Liver (tissue), 9 donors: Measurements from ENCODE around the gene NAMPT. TPM values are rescaled to one million over a fixed set of nuclear protein-coding genes. Genes with fewer than 3 reads are reported as not detected.
A peak's percentile ranks its signal among the peaks of the same experiment; 100 is the strongest.

Experiments
- DNase-seq: peaks from one replicate; pipeline ENCODE4 v3.0.0-alpha.2; 2017; ENCODE audit warnings: low spot score
- H3K27ac ChIP-seq, 2 donors: one replicate each; pipeline ENCODE4 v1.7.0; 2013; ENCODE audit warnings: inconsistent platforms in 2 of 2, low read length in 2 of 2, control low read depth in 1 of 2, low read depth in 1 of 2, mild to moderate bottlenecking in 1 of 2
- H3K27me3 ChIP-seq, 4 donors: one replicate each; pipeline versions ENCODE4 v1.6.1 to v1.7.0; 2013; ENCODE audit warnings: low read length in 3 of 4, inconsistent platforms in 1 of 4, mild to moderate bottlenecking in 1 of 4, moderate library complexity in 1 of 4; ENCODE audit not compliant: control insufficient read depth in 4 of 4, insufficient read depth in 4 of 4
- H3K36me3 ChIP-seq, 4 donors: one replicate each; pipeline versions ENCODE4 v1.6.1 to v1.7.0; 2013; ENCODE audit warnings: low read length in 3 of 4, mild to moderate bottlenecking in 3 of 4, low read depth in 1 of 4, moderate library complexity in 1 of 4; ENCODE audit not compliant: control insufficient read depth in 4 of 4, insufficient read depth in 3 of 4
- H3K4me1 ChIP-seq, 4 donors: one replicate each; pipeline versions ENCODE4 v1.6.1 to v1.7.0; 2013; ENCODE audit warnings: low read length in 3 of 4, mild to moderate bottlenecking in 3 of 4, moderate library complexity in 1 of 4; ENCODE audit not compliant: control insufficient read depth in 4 of 4, insufficient read depth in 4 of 4
- H3K4me3 ChIP-seq, 3 donors: one replicate each; pipeline versions ENCODE4 v1.6.1 to v1.7.0; 2013; ENCODE audit warnings: low read length in 3 of 3, control low read depth in 1 of 3, low read depth in 1 of 3, mild to moderate bottlenecking in 1 of 3
- H3K9ac ChIP-seq, 2 donors: one replicate each; pipeline ENCODE4 v1.7.0; 2013; ENCODE audit warnings: low read length in 2 of 2, mild to moderate bottlenecking in 2 of 2, moderate library complexity in 2 of 2, control low read depth in 1 of 2, low read depth in 1 of 2
- H3K9me3 ChIP-seq, 4 donors: one replicate each; pipeline versions ENCODE4 v1.6.1 to v1.7.0; 2013; ENCODE audit warnings: low read length in 3 of 4; ENCODE audit not compliant: control insufficient read depth in 4 of 4
- EGR1 ChIP-seq, 2 donors: IDR thresholded peaks; 2 replicates each; pipeline ENCODE4 v1.6.1; 2016 to 2018; ENCODE audit warnings: antibody characterized with exemption in 2 of 2, low read depth in 2 of 2
- FOXA1 ChIP-seq: IDR thresholded peaks from 2 replicates; pipeline ENCODE4 v1.6.1; 2016; ENCODE audit warnings: antibody characterized with exemption
- FOXA2 ChIP-seq: IDR thresholded peaks from 2 replicates; pipeline ENCODE4 v1.6.1; 2016; ENCODE audit warnings: antibody characterized with exemption
- GABPA ChIP-seq, 2 donors: IDR thresholded peaks in 1 of 2; conservative IDR thresholded peaks in 1 of 2; 2 replicates each; pipeline ENCODE4 v1.6.1; 2016; ENCODE audit warnings: antibody characterized with exemption in 2 of 2, mild to moderate bottlenecking in 1 of 2, moderate library complexity in 1 of 2
- HNF4A ChIP-seq, 2 donors: conservative IDR thresholded peaks; 2 replicates each; pipeline ENCODE4 v1.6.1; 2016; ENCODE audit warnings: antibody characterized with exemption in 2 of 2, mild to moderate bottlenecking in 2 of 2
- HNF4G ChIP-seq: IDR thresholded peaks from 2 replicates; pipeline ENCODE4 v1.6.1; 2016; ENCODE audit warnings: antibody characterized with exemption
- JUND ChIP-seq, 2 donors: IDR thresholded peaks; 2 replicates each; pipeline ENCODE4 v1.6.1; 2016; ENCODE audit warnings: antibody characterized with exemption in 2 of 2
- NR2F2 ChIP-seq: IDR thresholded peaks from 2 replicates; pipeline ENCODE4 v1.6.1; 2016; ENCODE audit warnings: antibody characterized with exemption
- RAD21 ChIP-seq, 2 donors: IDR thresholded peaks; 2 replicates each; pipeline ENCODE4 v1.6.1; 2016; ENCODE audit warnings: antibody characterized with exemption in 2 of 2, mild to moderate bottlenecking in 2 of 2
- RXRA ChIP-seq, 2 donors: IDR thresholded peaks; 2 replicates each; pipeline ENCODE4 v1.6.1; 2017 to 2018; ENCODE audit warnings: antibody characterized with exemption in 2 of 2, mild to moderate bottlenecking in 1 of 2
- SP1 ChIP-seq: IDR thresholded peaks from 2 replicates; pipeline ENCODE4 v1.6.1; 2018; ENCODE audit warnings: antibody characterized with exemption, mild to moderate bottlenecking
- TAF1 ChIP-seq: conservative IDR thresholded peaks from 2 replicates; pipeline ENCODE4 v1.6.1; 2016; ENCODE audit warnings: antibody characterized with exemption, mild to moderate bottlenecking
- YY1 ChIP-seq: IDR thresholded peaks from 2 replicates; pipeline ENCODE4 v1.6.1; 2016; ENCODE audit warnings: antibody characterized with exemption, mild to moderate bottlenecking
- WGBS: extraction: QIAGEN DNeasy Blood & Tissue Kit; methylation state at CpG from one replicate; pipeline ENCODE4 v1.1.7; 2013; 5-methylcytosine and 5-hydroxymethylcytosine counted together
- polyA plus RNA-seq, 2 donors: library from polyadenylated mRNA; stranded (reverse) in 1 of 2; unstranded in 1 of 2; fragments of 200-250 nt in 1 of 2; fragments of >200 nt in 1 of 2; fragmentation: Nextera tagmentation in 1 of 2; extraction: Ambion mirVana in 1 of 2; gene quantifications; one replicate each; pipeline versions ENCODE4 v1.2.1 to v1.2.3, GENCODE V29; 2013 to 2015
- total RNA-seq, 2 donors: library from RNA; depleted of rRNA; stranded (reverse); fragments of >200 nt; gene quantifications; one replicate each; pipeline ENCODE4 v1.2.3, GENCODE V29; 2014
- TF ChIP-seq, protein P1 (sequence below): IDR thresholded peaks from 2 replicates; pipeline ENCODE4 v1.6.1; 2016; ENCODE audit warnings: antibody characterized with exemption
- TF ChIP-seq, protein P2 (sequence below): fragments of 150-350 bp; IDR thresholded peaks from 2 replicates; pipeline ENCODE4 v1.5.1; 2017; ENCODE audit warnings: improper control_type of control experiment, low read depth, low read length; ENCODE audit not compliant: missing input control
- TF ChIP-seq, protein P3 (sequence below): IDR thresholded peaks from 2 replicates; pipeline ENCODE4 v1.6.1; 2016; ENCODE audit warnings: antibody characterized with exemption, mild to moderate bottlenecking
- TF ChIP-seq, protein P4 (sequence below): IDR thresholded peaks from 2 replicates; pipeline ENCODE4 v1.6.1; 2016; ENCODE audit warnings: antibody characterized with exemption
- TF ChIP-seq, protein P5 (sequence below): IDR thresholded peaks from 2 replicates; pipeline ENCODE4 v1.6.1; 2016; ENCODE audit warnings: antibody characterized with exemption
- donor health status: healthy.
- donor health status: healthy.
- donor health status: healthy.
- donor health status: healthy.
- donor health status: healthy.

NAMPT gene
- total and polyA plus RNA-seq, 4 donors: 20.8 to 444 (median 160) TPM

DNA sequence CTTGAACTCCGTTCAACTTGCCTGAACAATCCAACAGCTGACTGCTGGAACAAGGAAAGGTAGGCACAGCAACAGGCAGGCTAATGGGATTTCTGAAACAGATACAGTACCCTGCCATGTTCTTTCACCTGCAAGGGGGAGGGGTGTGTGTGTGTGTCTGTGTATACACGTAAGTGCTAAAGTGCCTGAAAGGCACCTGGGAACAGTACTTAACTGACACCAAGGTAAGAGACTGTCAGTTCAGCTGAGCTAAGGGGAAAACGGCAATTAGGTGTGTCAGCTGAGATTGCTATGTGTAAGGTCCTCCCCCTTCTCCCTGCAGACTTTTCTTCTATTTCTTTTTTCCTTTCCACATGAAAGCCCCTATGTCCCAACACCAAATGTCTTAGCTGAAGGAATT, 27.0 kb downstream of the NAMPT start:
- WGBS: 80% methylated on average over 3 of the region's 3 CpGs
- H3K27me3 ChIP-seq: no peaks in the 10 kb centered on the region

DNA sequence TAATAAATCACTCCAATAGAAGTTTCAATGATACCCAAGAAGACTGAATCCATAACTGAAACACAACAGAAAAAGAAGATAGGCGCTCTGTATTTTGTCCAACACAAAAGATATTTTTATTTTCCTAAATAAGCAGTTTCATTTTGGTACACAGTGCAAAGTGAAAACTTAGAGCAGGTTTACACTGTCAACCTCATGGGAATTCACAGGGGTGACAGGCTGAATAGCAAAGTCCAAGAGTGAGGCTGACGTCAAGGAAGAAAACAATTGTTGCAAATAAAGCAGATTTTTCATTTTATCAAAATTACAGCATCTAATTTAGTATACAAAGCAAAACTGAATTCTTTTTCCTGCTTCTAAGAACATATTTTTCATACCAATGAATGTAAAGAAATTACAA, 28.6 kb downstream of the NAMPT start:
- TF ChIP-seq, protein P1, sequence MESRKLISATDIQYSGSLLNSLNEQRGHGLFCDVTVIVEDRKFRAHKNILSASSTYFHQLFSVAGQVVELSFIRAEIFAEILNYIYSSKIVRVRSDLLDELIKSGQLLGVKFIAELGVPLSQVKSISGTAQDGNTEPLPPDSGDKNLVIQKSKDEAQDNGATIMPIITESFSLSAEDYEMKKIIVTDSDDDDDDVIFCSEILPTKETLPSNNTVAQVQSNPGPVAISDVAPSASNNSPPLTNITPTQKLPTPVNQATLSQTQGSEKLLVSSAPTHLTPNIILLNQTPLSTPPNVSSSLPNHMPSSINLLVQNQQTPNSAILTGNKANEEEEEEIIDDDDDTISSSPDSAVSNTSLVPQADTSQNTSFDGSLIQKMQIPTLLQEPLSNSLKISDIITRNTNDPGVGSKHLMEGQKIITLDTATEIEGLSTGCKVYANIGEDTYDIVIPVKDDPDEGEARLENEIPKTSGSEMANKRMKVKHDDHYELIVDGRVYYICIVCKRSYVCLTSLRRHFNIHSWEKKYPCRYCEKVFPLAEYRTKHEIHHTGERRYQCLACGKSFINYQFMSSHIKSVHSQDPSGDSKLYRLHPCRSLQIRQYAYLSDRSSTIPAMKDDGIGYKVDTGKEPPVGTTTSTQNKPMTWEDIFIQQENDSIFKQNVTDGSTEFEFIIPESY: no peak
- peak; percentile 70 for TF ChIP-seq FOXA1
- TF ChIP-seq EGR1 (IDR thresholded peaks at IDR 0.05; ENCODE audit: low read depth in 2 of 2): no peak
- TF ChIP-seq, protein P2, sequence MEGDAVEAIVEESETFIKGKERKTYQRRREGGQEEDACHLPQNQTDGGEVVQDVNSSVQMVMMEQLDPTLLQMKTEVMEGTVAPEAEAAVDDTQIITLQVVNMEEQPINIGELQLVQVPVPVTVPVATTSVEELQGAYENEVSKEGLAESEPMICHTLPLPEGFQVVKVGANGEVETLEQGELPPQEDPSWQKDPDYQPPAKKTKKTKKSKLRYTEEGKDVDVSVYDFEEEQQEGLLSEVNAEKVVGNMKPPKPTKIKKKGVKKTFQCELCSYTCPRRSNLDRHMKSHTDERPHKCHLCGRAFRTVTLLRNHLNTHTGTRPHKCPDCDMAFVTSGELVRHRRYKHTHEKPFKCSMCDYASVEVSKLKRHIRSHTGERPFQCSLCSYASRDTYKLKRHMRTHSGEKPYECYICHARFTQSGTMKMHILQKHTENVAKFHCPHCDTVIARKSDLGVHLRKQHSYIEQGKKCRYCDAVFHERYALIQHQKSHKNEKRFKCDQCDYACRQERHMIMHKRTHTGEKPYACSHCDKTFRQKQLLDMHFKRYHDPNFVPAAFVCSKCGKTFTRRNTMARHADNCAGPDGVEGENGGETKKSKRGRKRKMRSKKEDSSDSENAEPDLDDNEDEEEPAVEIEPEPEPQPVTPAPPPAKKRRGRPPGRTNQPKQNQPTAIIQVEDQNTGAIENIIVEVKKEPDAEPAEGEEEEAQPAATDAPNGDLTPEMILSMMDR: no peak
- TF ChIP-seq SP1: peak; percentile 63
- TF ChIP-seq HNF4A (conservative IDR thresholded peaks at IDR 0.05): peak; percentile 87 to 91
- TF ChIP-seq RXRA (IDR thresholded peaks at IDR 0.05): peak; percentile 21 to 55
- TF ChIP-seq, protein P3, sequence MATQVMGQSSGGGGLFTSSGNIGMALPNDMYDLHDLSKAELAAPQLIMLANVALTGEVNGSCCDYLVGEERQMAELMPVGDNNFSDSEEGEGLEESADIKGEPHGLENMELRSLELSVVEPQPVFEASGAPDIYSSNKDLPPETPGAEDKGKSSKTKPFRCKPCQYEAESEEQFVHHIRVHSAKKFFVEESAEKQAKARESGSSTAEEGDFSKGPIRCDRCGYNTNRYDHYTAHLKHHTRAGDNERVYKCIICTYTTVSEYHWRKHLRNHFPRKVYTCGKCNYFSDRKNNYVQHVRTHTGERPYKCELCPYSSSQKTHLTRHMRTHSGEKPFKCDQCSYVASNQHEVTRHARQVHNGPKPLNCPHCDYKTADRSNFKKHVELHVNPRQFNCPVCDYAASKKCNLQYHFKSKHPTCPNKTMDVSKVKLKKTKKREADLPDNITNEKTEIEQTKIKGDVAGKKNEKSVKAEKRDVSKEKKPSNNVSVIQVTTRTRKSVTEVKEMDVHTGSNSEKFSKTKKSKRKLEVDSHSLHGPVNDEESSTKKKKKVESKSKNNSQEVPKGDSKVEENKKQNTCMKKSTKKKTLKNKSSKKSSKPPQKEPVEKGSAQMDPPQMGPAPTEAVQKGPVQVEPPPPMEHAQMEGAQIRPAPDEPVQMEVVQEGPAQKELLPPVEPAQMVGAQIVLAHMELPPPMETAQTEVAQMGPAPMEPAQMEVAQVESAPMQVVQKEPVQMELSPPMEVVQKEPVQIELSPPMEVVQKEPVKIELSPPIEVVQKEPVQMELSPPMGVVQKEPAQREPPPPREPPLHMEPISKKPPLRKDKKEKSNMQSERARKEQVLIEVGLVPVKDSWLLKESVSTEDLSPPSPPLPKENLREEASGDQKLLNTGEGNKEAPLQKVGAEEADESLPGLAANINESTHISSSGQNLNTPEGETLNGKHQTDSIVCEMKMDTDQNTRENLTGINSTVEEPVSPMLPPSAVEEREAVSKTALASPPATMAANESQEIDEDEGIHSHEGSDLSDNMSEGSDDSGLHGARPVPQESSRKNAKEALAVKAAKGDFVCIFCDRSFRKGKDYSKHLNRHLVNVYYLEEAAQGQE: peak; percentile 12
- TF ChIP-seq HNF4G: peak; percentile 78
- peak; percentile 37 for TF ChIP-seq FOXA2
- TF ChIP-seq TAF1: no peak
- TF ChIP-seq GABPA (IDR thresholded peaks at IDR 0.05 in 1 of 2, conservative IDR thresholded peaks at IDR 0.05 in 1 of 2): no peak
- TF ChIP-seq YY1: peak; percentile 19
- no peak for TF ChIP-seq NR2F2
- TF ChIP-seq, protein P4, sequence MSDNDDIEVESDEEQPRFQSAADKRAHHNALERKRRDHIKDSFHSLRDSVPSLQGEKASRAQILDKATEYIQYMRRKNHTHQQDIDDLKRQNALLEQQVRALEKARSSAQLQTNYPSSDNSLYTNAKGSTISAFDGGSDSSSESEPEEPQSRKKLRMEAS: peak; percentile 21
- peak; percentile 19 to 47 for TF ChIP-seq JUND (IDR thresholded peaks at IDR 0.05)
- TF ChIP-seq, protein P5, sequence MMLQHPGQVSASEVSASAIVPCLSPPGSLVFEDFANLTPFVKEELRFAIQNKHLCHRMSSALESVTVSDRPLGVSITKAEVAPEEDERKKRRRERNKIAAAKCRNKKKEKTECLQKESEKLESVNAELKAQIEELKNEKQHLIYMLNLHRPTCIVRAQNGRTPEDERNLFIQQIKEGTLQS: no peak
- peak in 1 of 2 donors; percentile 14 for TF ChIP-seq RAD21 (IDR thresholded peaks at IDR 0.05)
- H3K9me3 ChIP-seq: no peaks in the 10 kb centered on the region
- peaks cover 5 to 84% (median 74%) of the 10 kb centered on the region in 4 donors for H3K36me3 ChIP-seq
- 35% methylated on average over 2 of the region's 2 CpGs for whole genome bisulfite sequencing
- no peaks in the 10 kb centered on the region for H3K27me3 ChIP-seq
- no peak for DNase-seq
- H3K9ac ChIP-seq: peak overlapping the region in 1 of 2 donors; percentile 87
- peak overlapping the region; percentile 61 to 78 for H3K27ac ChIP-seq
- no peak overlapping the region for H3K4me3 ChIP-seq
- H3K4me1 ChIP-seq: peaks cover 4 to 45% (median 16%) of the 10 kb centered on the region in 4 donors

More for the DNA sequence above, 27.0 kb downstream of the NAMPT start:
- H3K4me1 ChIP-seq: peaks cover 0 to 35% (median 14%) of the 10 kb centered on the region in 4 donors
- H3K9me3 ChIP-seq: no peaks in the 10 kb centered on the region
- no peak for DNase-seq
- peak overlapping the region; percentile 10 to 43 for H3K27ac ChIP-seq
- H3K4me3 ChIP-seq: no peak overlapping the region
- peaks cover 4 to 85% (median 68%) of the 10 kb centered on the region in 4 donors for H3K36me3 ChIP-seq
- TF ChIP-seq RXRA (IDR thresholded peaks at IDR 0.05) (peak in 1 of 2 donors; percentile 11), YY1 (no peak), HNF4A (conservative IDR thresholded peaks at IDR 0.05) (peak in 1 of 2 donors; percentile 7)
- H3K9ac ChIP-seq: peak overlapping the region in 1 of 2 donors; percentile 55
